Neural crest cell (in vitro differentiated cells): ENCODE data around the gene CPNE5. TPM values are rescaled to one million over a fixed set of nuclear protein-coding genes. Genes with fewer than 3 reads are reported as not detected.

Experiments used
- DNase-seq: peaks from one replicate; pipeline ENCODE4 v3.0.0; 2021; ENCODE audit warnings: low read depth, mixed read lengths, low spot score
- H3K27ac Mint-ChIP-seq: one replicate; pipeline ENCODE4 v1.8.0; 2021; ENCODE audit warnings: mild to moderate bottlenecking, mixed read lengths; ENCODE audit not compliant: unreplicated experiment
- H3K27me3 Mint-ChIP-seq: 2 replicates; pipeline ENCODE4 v1.8.0; 2021; ENCODE audit warnings: low read depth, mild to moderate bottlenecking, mixed read lengths
- H3K36me3 Mint-ChIP-seq: 2 replicates; pipeline ENCODE4 v1.8.0; 2021; ENCODE audit warnings: low read depth, mild to moderate bottlenecking, mixed read lengths
- H3K4me1 Mint-ChIP-seq: 2 replicates; pipeline ENCODE4 v1.8.0; 2021; ENCODE audit warnings: mixed read lengths
- H3K4me3 Mint-ChIP-seq: one replicate; pipeline ENCODE4 v1.8.0; 2021; ENCODE audit warnings: mild to moderate bottlenecking, mixed read lengths
- H3K9me3 Mint-ChIP-seq: 2 replicates; pipeline ENCODE4 v1.8.0; 2021; ENCODE audit warnings: mixed read lengths
- total RNA-seq: library from RNA; stranded (reverse); gene quantifications from 2 replicates; pipeline ENCODE4 v1.2.1, GENCODE V29; 2021
- TF ChIP-seq, protein P1 (sequence below): fragments of 200-600 bp; sonication (generic); conservative IDR thresholded peaks from 2 replicates; pipeline ENCODE4 v1.5.0; 2021; ENCODE audit warnings: antibody characterized with exemption, mild to moderate bottlenecking

The CPNE5 gene
- total RNA-seq, 1 donor from 2014 or later = 0.54 TPM

DNA sequence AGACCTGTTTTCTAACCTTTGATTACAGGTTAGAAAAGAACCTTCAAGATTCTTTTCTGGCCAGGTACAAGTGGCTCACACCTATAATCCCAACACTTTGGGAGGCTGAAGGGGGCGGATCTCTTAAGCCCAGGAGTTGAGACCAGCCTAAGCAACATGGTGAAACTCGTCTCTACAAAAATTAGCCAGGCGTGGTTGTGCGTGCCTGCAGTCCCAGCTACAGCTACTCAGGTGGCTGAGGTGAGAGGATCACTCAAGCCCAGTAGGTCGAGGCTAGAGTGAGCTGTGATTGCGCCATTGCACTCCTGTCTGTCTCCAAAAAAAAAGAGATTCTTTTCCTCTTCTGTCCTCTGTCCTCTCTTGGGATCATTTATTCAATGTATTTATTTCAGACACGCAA, 20.9 kb upstream of the CPNE5 start:
- Mint-ChIP-seq H3K36me3 (peaks cover 15% of the 10 kb centered on the region), H3K4me1 (peaks cover 17% of the 10 kb centered on the region), H3K4me3 (no peak overlapping the region), H3K27me3 (no peaks in the 10 kb centered on the region), H3K9me3 (no peaks in the 10 kb centered on the region), H3K27ac (no peak overlapping the region)
- TF ChIP-seq, protein P1, sequence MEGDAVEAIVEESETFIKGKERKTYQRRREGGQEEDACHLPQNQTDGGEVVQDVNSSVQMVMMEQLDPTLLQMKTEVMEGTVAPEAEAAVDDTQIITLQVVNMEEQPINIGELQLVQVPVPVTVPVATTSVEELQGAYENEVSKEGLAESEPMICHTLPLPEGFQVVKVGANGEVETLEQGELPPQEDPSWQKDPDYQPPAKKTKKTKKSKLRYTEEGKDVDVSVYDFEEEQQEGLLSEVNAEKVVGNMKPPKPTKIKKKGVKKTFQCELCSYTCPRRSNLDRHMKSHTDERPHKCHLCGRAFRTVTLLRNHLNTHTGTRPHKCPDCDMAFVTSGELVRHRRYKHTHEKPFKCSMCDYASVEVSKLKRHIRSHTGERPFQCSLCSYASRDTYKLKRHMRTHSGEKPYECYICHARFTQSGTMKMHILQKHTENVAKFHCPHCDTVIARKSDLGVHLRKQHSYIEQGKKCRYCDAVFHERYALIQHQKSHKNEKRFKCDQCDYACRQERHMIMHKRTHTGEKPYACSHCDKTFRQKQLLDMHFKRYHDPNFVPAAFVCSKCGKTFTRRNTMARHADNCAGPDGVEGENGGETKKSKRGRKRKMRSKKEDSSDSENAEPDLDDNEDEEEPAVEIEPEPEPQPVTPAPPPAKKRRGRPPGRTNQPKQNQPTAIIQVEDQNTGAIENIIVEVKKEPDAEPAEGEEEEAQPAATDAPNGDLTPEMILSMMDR = no peak
- DNase-seq = no peak

DNA sequence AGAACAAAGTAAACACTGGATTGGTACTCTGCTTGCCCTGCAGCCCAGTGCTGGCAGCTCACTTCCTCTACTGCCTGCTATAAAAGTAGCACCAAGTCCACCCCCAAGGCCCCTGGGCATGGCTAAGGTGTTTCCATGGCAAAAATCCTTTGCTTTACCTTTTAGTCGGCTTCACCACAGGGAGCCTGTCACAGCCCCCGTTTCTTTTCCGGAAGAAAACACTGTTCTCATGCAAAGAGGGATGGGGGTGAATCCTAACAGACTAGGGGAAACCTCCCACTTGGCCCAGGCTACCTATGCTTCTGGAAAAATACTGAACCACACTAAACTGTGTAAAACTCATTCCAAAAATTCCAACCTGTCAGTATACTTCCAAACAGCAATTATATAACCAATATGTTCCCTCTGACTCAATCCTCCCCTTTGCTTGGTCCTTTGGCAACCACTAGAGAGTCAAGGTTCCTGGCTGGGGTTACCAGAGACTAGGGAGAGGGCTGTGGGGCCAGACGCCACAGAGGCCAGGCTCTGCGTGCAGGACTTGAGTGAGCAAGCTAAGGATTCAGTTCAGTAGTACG, 19.2 kb upstream of the CPNE5 start:
- H3K27ac Mint-ChIP-seq = peak overlapping the region; percentile 27
- H3K36me3 Mint-ChIP-seq = peaks cover 13% of the 10 kb centered on the region
- no peak overlapping the region for H3K4me3 Mint-ChIP-seq
- peaks cover 9% of the 10 kb centered on the region for H3K4me1 Mint-ChIP-seq
- no peak for DNase-seq
- no peaks in the 10 kb centered on the region for H3K9me3 Mint-ChIP-seq
- no peaks in the 10 kb centered on the region for H3K27me3 Mint-ChIP-seq
- TF ChIP-seq, protein P1 = no peak

- H3K9me3 Mint-ChIP-seq = no peaks in the 10 kb centered on the region
- peaks cover 8% of the 10 kb centered on the region for H3K36me3 Mint-ChIP-seq
- no peak overlapping the region for H3K27ac Mint-ChIP-seq
- TF ChIP-seq, protein P1 = no peak
- DNase-seq = no peak
- no peak overlapping the region for H3K4me3 Mint-ChIP-seq
- no peaks in the 10 kb centered on the region for H3K27me3 Mint-ChIP-seq
- H3K4me1 Mint-ChIP-seq = peaks cover 9% of the 10 kb centered on the region
Observed at GRCh38 chr6:36857325-36857724, 18.1 kb upstream of the CPNE5 start.

- no peak overlapping the region for H3K4me3 Mint-ChIP-seq
- H3K27me3 Mint-ChIP-seq = no peaks in the 10 kb centered on the region
- DNase-seq = no peak
- peaks cover 8% of the 10 kb centered on the region for H3K36me3 Mint-ChIP-seq
- TF ChIP-seq, protein P1 = no peak
- peaks cover 10% of the 10 kb centered on the region for H3K4me1 Mint-ChIP-seq
- H3K9me3 Mint-ChIP-seq = no peaks in the 10 kb centered on the region
- no peak overlapping the region for H3K27ac Mint-ChIP-seq
Observed at GRCh38 chr6:36856277-36856676, 17.0 kb upstream of the CPNE5 start.

DNA sequence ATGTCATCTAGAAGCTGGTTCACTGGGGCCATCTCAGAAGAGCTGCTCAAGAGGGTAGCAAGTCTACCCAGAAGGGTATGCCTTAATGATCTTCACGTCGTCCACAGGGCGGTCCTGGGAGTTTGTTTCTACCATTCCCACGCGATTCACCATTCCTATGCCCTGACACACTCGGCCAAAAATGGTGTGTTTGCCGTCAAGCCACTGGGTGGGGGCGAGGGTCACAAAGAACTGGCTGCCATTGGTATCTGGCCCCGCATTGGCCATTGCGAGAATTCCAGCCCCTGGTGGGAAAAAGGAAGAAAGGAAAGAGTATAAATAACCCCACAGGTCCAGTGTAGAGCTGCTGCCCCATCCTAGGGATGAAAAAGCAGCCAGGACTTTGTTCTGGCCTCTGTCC, 16.5 kb upstream of the CPNE5 start:
- TF ChIP-seq, protein P1 = no peak
- DNase-seq = no peak
- Mint-ChIP-seq H3K27me3 (no peaks in the 10 kb centered on the region), H3K4me3 (no peak overlapping the region), H3K36me3 (peaks cover 12% of the 10 kb centered on the region), H3K27ac (no peak overlapping the region), H3K4me1 (peaks cover 15% of the 10 kb centered on the region), H3K9me3 (no peaks in the 10 kb centered on the region)
